ENCODE data around the gene KLHL21.

GRCh38 chr1:6574818-6575217 is 27.9 kb downstream of the KLHL21 start:
- TF ChIP-seq CTCF (IDR thresholded peaks at IDR 0.05) (no peak), ZNF232 (CRISPR knock-in tag; IDR thresholded peaks at IDR 0.05) (no peak), TP53 (CRISPR knock-in tag; IDR thresholded peaks at IDR 0.05) (no peak), RELA (CRISPR knock-in tag; IDR thresholded peaks at IDR 0.05; ENCODE audit: borderline replicate concordance) (no peak), CBFB (CRISPR knock-in tag; IDR thresholded peaks at IDR 0.05; ENCODE audit: low read depth) (no peak), NFYB (CRISPR knock-in tag; conservative IDR thresholded peaks at IDR 0.05; ENCODE audit: low read depth) (no peak)
- TF ChIP-seq, protein P1, sequence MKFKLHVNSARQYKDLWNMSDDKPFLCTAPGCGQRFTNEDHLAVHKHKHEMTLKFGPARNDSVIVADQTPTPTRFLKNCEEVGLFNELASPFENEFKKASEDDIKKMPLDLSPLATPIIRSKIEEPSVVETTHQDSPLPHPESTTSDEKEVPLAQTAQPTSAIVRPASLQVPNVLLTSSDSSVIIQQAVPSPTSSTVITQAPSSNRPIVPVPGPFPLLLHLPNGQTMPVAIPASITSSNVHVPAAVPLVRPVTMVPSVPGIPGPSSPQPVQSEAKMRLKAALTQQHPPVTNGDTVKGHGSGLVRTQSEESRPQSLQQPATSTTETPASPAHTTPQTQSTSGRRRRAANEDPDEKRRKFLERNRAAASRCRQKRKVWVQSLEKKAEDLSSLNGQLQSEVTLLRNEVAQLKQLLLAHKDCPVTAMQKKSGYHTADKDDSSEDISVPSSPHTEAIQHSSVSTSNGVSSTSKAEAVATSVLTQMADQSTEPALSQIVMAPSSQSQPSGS (CRISPR knock-in tag; IDR thresholded peaks at IDR 0.05; ENCODE audit: borderline replicate concordance, low read depth), result no peak

Data from WTC11 (cell line).